ENCODE results near the gene RAB33A. TPM values are rescaled to one million over a fixed set of nuclear protein-coding genes. Genes with fewer than 3 reads are reported as not detected.

The RAB33A gene
- polyA plus RNA-seq, 2 of the 4 experiments (the other 2 are of a cell fraction), result 0.31 to 0.32 TPM

- DNase-seq (ENCODE audit: low read depth in 1 of 2, low spot score in 1 of 2) (no peak), FAIRE-seq (no peak), ATAC-seq (no peak)
- POLR2A ChIA-PET, result no interaction called here
- TF ChIP-seq GATA3 (IDR thresholded peaks at IDR 0.05; ENCODE audit: borderline replicate concordance), result no peak
- no peak for TF ChIP-seq TFCP2L1 (CRISPR knock-in tag; IDR thresholded peaks at IDR 0.05)
- no peak for TF ChIP-seq E2F6 (IDR thresholded peaks at IDR 0.05; ENCODE audit: borderline replicate concordance, low read depth)
- H3K4me3 ChIP-seq, result no peak overlapping the region
- WGBS (ENCODE audit: missing lambda C conversion rate), result 98% methylated on average over 5 of the region's 5 CpGs
- H3K9me3 ChIP-seq, result no peaks in the 10 kb centered on the region
- no peaks in the 10 kb centered on the region for H3K4me1 ChIP-seq
- CTCF ChIA-PET, result interaction anchor here (1.8 kb wide), 1 partner anchor 9 kb away, joined by 7 read pairs; no protein-coding TSS in a partner anchor
- H3K4me2 ChIP-seq, result no peak overlapping the region
- no peak overlapping the region for H3K27ac ChIP-seq
Measured at GRCh38 chrX:130130990-130131389, 40.8 kb upstream of the RAB33A start.

- H3K9me3 ChIP-seq, result no peaks in the 10 kb centered on the region
- ChIA-PET POLR2A (no interaction called here), CTCF (interaction anchor here (1.8 to 2.7 kb wide), 2 partner anchors 15 to 56 kb away, joined by 8 to 10 read pairs; no protein-coding TSS in a partner anchor)
- H3K4me2 ChIP-seq, result no peak overlapping the region
- no peak for DNase-seq (ENCODE audit: low read depth in 1 of 2, low spot score in 1 of 2)
- no peak for ATAC-seq
- H3K4me1 ChIP-seq, result no peaks in the 10 kb centered on the region
- no peak for FAIRE-seq
- WGBS (ENCODE audit: missing lambda C conversion rate), result 78% methylated on average over 5 of the region's 5 CpGs
- H3K4me3 ChIP-seq, result no peak overlapping the region
- TF ChIP-seq REST (IDR thresholded peaks at IDR 0.05) (no peak), RCOR1 (IDR thresholded peaks at IDR 0.05; ENCODE audit: low read depth, low read length) (no peak), CEBPB (IDR thresholded peaks at IDR 0.05) (0 out of 4 replicates have a peak, but pooled peaks of 1 of the 2 experiments have one; percentile 17)
- H3K27ac ChIP-seq, result no peak overlapping the region
Measured at GRCh38 chrX:130136496-130136895, 35.3 kb upstream of the RAB33A start.

GRCh38 chrX:130136961-130137360 lies 34.8 kb upstream of the RAB33A start:
- DNase-seq (ENCODE audit: low read depth in 1 of 2, low spot score in 1 of 2) (no peak), ATAC-seq (no peak), FAIRE-seq (no peak)
- POLR2A ChIA-PET, result no interaction called here
- CTCF ChIA-PET, result interaction anchor here (1.8 to 2.7 kb wide), 2 partner anchors 16 to 56 kb away, joined by 8 to 10 read pairs; no protein-coding TSS in a partner anchor
- Histone ChIP-seq H3K4me3 (no peak overlapping the region), H3K4me1 (no peaks in the 10 kb centered on the region), H3K27ac (no peak overlapping the region), H3K9me3 (no peaks in the 10 kb centered on the region), H3K4me2 (no peak overlapping the region)
- TF ChIP-seq SREBF2 (IDR thresholded peaks at IDR 0.05) (no peak), BCL3 (IDR thresholded peaks at IDR 0.05) (no peak), FOSB (CRISPR knock-in tag; IDR thresholded peaks at IDR 0.05) (no peak), FOXS1 (CRISPR knock-in tag; IDR thresholded peaks at IDR 0.05) (no peak), ZNF302 (CRISPR knock-in tag; IDR thresholded peaks at IDR 0.05) (no peak), EP300 (IDR thresholded peaks at IDR 0.05) (no peak), EHF (CRISPR knock-in tag; IDR thresholded peaks at IDR 0.05) (no peak), RFX5 (IDR thresholded peaks at IDR 0.05) (no peak), ESRRA (IDR thresholded peaks at IDR 0.05; ENCODE audit: borderline replicate concordance, low read length) (no peak), ZSCAN20 (CRISPR knock-in tag; IDR thresholded peaks at IDR 0.05) (no peak), ELK1 (IDR thresholded peaks at IDR 0.05; ENCODE audit: low read depth, low read length) (no peak), ATOH8 (CRISPR knock-in tag; IDR thresholded peaks at IDR 0.05; ENCODE audit: low read depth) (no peak), NR3C1 (IDR thresholded peaks at IDR 0.05) (no peak), MAX (IDR thresholded peaks at IDR 0.05) (no peak), USF2 (IDR thresholded peaks at IDR 0.05) (no peak), CHD4 (IDR thresholded peaks at IDR 0.05; ENCODE audit: borderline replicate concordance) (no peak), MAZ (IDR thresholded peaks at IDR 0.05; ENCODE audit: borderline replicate concordance, low read depth, low read length) (no peak), EHMT2 (IDR thresholded peaks at IDR 0.05; ENCODE audit: low read depth) (no peak), MAFK (IDR thresholded peaks at IDR 0.05; ENCODE audit: partially characterized antibody) (no peak)
- WGBS (ENCODE audit: missing lambda C conversion rate), result 97% methylated on average over 8 of the region's 8 CpGs
